ENCODE results near the gene KLF16.

Gene KLF16

DNA sequence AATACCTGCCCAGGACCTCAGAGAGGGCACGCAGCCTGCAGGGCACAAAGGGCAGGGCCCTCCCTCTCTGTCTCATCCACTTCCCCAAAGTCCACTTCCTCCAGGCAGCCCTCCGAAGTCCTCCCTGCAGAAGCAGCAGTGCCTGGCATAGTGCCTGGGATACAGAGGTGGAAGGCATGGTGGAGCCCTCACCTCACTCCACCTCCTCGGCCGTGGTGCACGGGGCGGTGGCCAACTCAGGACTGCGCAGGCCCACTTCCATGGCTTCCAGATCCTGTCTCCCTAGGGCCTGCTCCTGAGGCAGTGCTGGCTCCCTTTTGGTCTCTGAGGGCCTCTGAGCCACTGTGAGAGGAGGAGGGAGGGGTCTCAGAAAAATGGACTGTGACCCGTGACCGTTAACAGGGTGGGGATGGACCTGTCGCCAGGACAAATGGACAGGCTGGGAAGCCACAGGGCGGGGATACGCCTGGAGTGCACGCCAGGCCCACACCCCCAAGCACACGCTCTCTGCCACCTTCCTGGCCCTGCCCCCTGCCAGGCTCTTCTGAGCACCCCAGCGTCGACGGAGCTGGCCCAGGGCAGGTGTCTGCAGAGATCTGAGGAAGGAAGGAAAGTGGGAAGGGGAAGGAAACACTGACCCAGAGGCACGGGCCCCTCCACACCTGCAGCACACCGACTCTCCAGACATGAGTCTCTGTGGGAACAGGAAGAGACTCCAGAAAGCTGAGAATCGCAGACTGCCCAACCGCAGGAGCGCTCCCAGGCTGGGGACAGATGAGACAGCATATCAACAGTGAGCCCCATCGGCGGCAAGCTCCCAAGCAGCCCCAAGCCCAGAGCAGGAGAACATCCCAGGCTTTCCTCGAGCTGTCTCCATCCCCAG lies 23.5 kb downstream of the KLF16 start:
- no peak overlapping the region for H3K4me3 ChIP-seq (replicated peaks; ENCODE audit: low read depth, low read length)
- TF ChIP-seq, protein P1, sequence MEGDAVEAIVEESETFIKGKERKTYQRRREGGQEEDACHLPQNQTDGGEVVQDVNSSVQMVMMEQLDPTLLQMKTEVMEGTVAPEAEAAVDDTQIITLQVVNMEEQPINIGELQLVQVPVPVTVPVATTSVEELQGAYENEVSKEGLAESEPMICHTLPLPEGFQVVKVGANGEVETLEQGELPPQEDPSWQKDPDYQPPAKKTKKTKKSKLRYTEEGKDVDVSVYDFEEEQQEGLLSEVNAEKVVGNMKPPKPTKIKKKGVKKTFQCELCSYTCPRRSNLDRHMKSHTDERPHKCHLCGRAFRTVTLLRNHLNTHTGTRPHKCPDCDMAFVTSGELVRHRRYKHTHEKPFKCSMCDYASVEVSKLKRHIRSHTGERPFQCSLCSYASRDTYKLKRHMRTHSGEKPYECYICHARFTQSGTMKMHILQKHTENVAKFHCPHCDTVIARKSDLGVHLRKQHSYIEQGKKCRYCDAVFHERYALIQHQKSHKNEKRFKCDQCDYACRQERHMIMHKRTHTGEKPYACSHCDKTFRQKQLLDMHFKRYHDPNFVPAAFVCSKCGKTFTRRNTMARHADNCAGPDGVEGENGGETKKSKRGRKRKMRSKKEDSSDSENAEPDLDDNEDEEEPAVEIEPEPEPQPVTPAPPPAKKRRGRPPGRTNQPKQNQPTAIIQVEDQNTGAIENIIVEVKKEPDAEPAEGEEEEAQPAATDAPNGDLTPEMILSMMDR (IDR thresholded peaks at IDR 0.05; ENCODE audit: low read depth, low read length, missing control alignments), result no peak

DNA sequence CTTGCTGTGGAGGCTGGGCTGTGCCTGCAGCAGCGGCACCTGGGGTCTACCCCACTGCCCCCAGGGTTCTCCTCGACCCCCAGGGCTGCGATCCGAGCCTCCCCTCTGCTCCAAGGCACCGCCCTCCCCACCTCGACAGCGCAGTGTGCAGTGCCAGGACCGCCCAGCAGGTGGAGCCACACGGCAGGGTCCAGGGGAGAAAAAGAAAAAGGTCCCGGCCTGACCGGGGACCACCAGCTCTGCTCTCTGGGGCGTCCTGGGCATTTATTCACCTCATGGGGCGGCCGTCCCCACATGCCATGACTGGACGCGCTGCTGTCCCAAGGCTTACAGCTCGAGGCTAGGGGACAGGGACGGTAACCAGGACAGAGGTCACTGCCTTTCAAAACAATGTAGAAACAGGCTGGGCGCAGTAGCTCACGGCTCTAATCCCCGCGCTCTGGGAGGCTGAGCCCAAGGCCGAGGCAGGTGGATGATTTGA lies 25.7 kb downstream of the KLF16 start:
- TF ChIP-seq, protein P1 (IDR thresholded peaks at IDR 0.05; ENCODE audit: low read depth, low read length, missing control alignments), result peak; percentile 92
- no peak for DNase-seq (ENCODE audit: extremely low read depth, low read depth)
- no peak overlapping the region for H3K4me3 ChIP-seq (replicated peaks; ENCODE audit: low read depth, low read length)

More for the DNA sequence above, 23.5 kb downstream of the KLF16 start:
- DNase-seq (ENCODE audit: extremely low read depth, low read depth), result no peak

DNA sequence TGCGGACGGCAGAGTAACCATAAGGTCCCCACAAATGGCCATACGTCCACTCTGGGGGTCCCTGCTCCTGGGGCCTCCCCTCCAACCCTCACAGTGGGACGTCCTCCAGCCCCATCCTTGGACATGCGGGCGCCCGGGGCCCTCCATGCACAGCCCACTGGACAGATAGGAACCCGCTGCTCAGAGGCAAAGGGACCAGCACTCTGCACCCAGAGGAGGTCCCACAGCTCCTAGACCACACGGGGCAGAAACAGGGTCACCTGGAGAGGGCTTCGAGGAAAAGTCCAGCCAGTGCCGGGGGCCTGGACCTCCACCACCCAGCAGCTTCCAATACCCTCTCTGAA lies 26.2 kb downstream of the KLF16 start:
- TF ChIP-seq, protein P1 (IDR thresholded peaks at IDR 0.05; ENCODE audit: low read depth, low read length, missing control alignments), result no peak
- DNase-seq (ENCODE audit: extremely low read depth, low read depth), result no peak
- H3K4me3 ChIP-seq (replicated peaks; ENCODE audit: low read depth, low read length), result no peak overlapping the region

DNA sequence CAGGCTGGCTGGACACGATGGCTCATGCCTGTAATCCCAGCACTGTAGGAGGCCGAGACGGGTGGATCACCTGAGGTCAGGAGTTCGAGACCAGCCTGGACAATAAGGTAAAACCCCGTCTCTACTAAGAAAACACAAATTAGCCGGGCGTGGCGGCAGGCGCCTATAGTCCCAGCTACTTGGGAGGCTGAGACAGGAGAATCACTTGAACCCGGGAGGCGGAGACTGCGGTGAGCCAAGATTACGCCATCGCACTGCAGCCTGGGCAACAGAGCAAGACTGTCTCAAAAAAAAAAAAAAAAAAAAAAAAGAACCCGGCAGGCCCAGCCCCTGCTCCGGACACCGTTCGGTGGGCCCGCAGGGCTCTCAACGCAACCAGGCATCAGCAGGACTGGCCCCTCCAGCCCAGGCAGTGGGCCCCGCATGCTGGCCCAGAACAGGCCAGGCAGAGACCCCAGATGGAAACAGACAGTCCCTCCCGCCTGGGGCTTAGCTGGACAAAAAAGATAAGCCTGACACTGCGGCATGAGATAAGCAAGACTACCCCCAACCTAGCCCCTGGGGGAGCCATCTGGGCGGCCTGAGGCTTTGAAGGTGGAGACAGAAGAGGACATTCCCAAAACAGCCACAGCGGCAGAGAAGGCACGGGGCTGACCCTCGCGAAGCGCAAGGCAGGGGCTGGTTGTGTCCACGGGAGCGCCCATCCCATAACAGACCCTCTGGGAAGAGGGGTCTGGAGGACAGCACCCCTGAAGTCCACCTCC lies 26.7 kb downstream of the KLF16 start:
- TF ChIP-seq, protein P1 (IDR thresholded peaks at IDR 0.05; ENCODE audit: low read depth, low read length, missing control alignments), result no peak
- no peak for DNase-seq (ENCODE audit: extremely low read depth, low read depth)
- no peak overlapping the region for H3K4me3 ChIP-seq (replicated peaks; ENCODE audit: low read depth, low read length)

DNA sequence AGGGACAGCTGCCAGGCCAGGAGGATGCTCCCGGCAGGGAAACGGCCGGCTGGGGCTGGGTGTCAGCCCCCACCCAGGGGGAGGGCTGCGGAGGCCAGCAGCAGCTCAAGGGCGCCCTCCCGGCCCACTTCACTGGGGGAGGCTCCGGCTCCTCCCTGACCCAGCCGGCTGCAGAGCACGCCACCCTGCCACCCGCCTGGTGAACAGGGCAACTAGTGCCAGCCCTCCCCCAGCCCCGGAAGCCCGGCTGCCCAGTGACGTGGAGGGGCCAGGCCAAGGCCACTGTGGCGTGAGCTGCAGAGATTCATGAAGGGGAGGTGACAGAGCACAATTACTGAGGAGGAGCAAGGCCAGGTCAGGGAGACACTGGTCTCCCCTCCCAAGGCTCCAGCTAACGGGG lies 29.8 kb downstream of the KLF16 start:
- no peak overlapping the region for H3K4me3 ChIP-seq (replicated peaks; ENCODE audit: low read depth, low read length)
- TF ChIP-seq, protein P1 (IDR thresholded peaks at IDR 0.05; ENCODE audit: low read depth, low read length, missing control alignments), result no peak
- DNase-seq (ENCODE audit: extremely low read depth, low read depth), result no peak

DNA sequence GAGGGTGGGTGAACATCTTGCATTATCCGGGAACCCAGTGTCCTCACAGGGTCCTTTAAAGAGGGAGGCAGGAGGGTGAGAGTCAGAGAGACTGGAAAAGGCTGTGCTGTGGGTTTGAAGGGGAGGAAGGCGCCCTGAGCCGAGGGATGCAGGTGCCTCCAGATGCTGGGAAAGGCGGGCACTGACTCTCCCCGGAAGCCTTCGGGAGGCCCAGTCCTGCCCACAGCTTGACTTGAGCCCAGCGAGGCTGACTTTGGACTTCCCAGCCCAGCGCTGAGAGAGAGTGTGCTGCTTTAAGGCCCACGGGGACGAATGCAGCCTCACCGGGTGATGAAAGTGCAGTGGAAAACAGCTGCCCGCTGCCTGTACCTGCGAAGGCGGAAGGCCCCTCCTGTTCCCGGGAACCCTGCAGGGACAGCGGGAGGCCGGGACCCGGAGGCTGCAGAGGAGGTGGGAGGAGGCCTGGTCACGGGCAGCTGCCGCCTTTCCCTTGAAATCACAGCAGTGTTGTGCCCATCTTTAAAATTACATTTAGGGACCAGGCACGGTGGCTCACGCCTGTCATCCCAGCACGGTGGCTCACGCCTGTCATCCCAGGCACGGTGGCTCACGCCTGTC lies 31.2 kb downstream of the KLF16 start:
- TF ChIP-seq, protein P1 (IDR thresholded peaks at IDR 0.05; ENCODE audit: low read depth, low read length, missing control alignments), result no peak
- DNase-seq (ENCODE audit: extremely low read depth, low read depth), result no peak
- H3K4me3 ChIP-seq (replicated peaks; ENCODE audit: low read depth, low read length), result no peak overlapping the region
